Uterus (tissue), 4 donors: Measurements from ENCODE around the gene SPATA21. TPM values are rescaled to one million over a fixed set of nuclear protein-coding genes. Genes with fewer than 3 reads are reported as not detected.

Experiments
- DNase-seq, 2 donors: peaks; one replicate each; pipeline ENCODE4 v3.0.0-alpha.2; 2019 to 2020
- H3K27ac ChIP-seq, 2 donors: fragments of 200-600 bp; sonication (generic); 1 replicate in 1 of 2; 2 replicates in 1 of 2; pipeline ENCODE4 v1.5.1; 2016 to 2018
- H3K27me3 ChIP-seq, 2 donors: fragments of 200-600 bp; sonication (generic); one replicate each; pipeline ENCODE4 v1.5.1; 2018 to 2019; ENCODE audit warnings: control low read depth in 1 of 2
- H3K36me3 ChIP-seq, 2 donors: fragments of 200-600 bp; sonication (generic); one replicate each; pipeline ENCODE4 v1.5.1; 2019; ENCODE audit warnings: control low read depth in 1 of 2
- H3K4me1 ChIP-seq, 2 donors: fragments of 200-600 bp; sonication (generic); one replicate each; pipeline ENCODE4 v1.5.1; 2018 to 2019; ENCODE audit warnings: control low read depth in 1 of 2
- H3K4me3 ChIP-seq, 2 donors: fragments of 200-600 bp; sonication (generic); 1 replicate in 1 of 2; 2 replicates in 1 of 2; pipeline ENCODE4 v1.5.1; 2018 to 2019; ENCODE audit warnings: mild to moderate bottlenecking in 1 of 2
- H3K9me3 ChIP-seq, 2 donors: fragments of 200-600 bp; sonication (generic); one replicate each; pipeline ENCODE4 v1.5.1; 2019; ENCODE audit warnings: control low read depth in 1 of 2
- POLR2A ChIP-seq, 2 donors: fragments of 450-650 bp; IDR thresholded peaks; one replicate each; pipeline ENCODE4 v1.6.1; 2016; ENCODE audit warnings: antibody characterized with exemption in 2 of 2, mild to moderate bottlenecking in 1 of 2, moderate library complexity in 1 of 2
- intact Hi-C: fragments of 100-400 bp; cut with DNase I; formaldehyde crosslinking; loops from one replicate; pipeline ENCODE4 v1.15.1; 2023; ENCODE audit warnings: low total_unique reads
- total RNA-seq, 4 donors: library from RNA; depleted of rRNA in 3 of 4; stranded (reverse); fragments of >200 nt in 3 of 4; gene quantifications; one replicate each; pipeline versions ENCODE4 v1.1.0 to v1.2.4, GENCODE V29; 2014 to 2023
- TF ChIP-seq, protein P1 (sequence below), 4 experiments: fragments of 200-600 bp in 2 of 4; fragments of 450-650 bp in 2 of 4; sonication (generic) in 2 of 4; IDR thresholded peaks; one replicate each; pipeline ENCODE4 v1.5.1; 2016 to 2019; ENCODE audit warnings: antibody characterized with exemption in 4 of 4, mild to moderate bottlenecking in 2 of 4, moderate library complexity in 1 of 4
- donor health status: DM: yes; HTN: yes; CAD: no.

SPATA21 gene
- total RNA-seq, 4 donors from 2014 or later: 0.27 TPM; not detected in 3

DNA sequence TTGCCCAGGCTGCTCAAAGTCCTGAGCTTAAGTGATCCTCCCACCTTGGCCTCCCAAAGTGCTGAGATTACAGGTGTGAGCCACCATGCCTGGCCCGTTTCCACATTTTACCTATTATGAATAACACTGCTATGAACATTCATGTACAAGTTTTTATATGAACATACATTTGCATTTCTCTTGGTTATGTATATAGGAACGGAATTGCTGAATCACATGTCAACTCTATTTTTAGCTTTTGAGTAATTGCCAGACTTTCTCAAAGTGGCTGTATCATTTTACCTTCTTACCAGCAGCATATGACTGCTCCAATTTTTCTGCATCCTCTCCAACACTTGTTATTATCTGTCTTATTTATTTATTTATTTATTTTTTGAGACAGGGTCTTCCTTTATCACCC is 2.7 kb downstream of the SPATA21 start:
- TF ChIP-seq POLR2A (IDR thresholded peaks at IDR 0.05): no peak
- TF ChIP-seq, protein P1, sequence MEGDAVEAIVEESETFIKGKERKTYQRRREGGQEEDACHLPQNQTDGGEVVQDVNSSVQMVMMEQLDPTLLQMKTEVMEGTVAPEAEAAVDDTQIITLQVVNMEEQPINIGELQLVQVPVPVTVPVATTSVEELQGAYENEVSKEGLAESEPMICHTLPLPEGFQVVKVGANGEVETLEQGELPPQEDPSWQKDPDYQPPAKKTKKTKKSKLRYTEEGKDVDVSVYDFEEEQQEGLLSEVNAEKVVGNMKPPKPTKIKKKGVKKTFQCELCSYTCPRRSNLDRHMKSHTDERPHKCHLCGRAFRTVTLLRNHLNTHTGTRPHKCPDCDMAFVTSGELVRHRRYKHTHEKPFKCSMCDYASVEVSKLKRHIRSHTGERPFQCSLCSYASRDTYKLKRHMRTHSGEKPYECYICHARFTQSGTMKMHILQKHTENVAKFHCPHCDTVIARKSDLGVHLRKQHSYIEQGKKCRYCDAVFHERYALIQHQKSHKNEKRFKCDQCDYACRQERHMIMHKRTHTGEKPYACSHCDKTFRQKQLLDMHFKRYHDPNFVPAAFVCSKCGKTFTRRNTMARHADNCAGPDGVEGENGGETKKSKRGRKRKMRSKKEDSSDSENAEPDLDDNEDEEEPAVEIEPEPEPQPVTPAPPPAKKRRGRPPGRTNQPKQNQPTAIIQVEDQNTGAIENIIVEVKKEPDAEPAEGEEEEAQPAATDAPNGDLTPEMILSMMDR (IDR thresholded peaks at IDR 0.05): no peak
- Histone ChIP-seq H3K27me3 (no peaks in the 10 kb centered on the region), H3K27ac (no peak overlapping the region), H3K4me3 (no peak overlapping the region), H3K36me3 (no peaks in the 10 kb centered on the region), H3K9me3 (no peaks in the 10 kb centered on the region), H3K4me1 (no peaks in the 10 kb centered on the region)
- no peak for DNase-seq
- intact Hi-C loops: no loop called here

DNA sequence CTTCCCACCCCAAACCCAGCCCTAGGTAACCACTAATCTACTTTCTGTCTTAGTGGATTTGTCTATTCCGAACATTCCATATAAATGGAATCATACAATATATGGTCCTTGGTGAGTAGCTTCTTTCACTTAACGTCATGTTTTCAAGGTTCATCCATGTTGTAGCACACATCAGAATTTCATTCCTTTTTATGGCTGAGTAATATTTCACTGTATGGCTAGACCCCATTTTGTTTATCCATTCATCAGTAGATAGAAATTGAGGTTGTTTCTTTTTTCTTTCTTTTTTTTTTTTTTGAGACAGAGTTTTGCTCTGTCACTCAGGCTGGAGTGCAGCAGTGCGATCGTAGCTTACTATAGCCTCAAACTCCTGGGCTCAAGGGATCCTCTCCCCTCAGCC is 3.2 kb downstream of the SPATA21 start:
- intact Hi-C loops: no loop called here
- Histone ChIP-seq H3K4me1 (no peaks in the 10 kb centered on the region), H3K36me3 (no peaks in the 10 kb centered on the region), H3K27ac (no peak overlapping the region), H3K9me3 (no peaks in the 10 kb centered on the region), H3K4me3 (no peak overlapping the region), H3K27me3 (no peaks in the 10 kb centered on the region)
- TF ChIP-seq, protein P1 (IDR thresholded peaks at IDR 0.05): no peak
- no peak for TF ChIP-seq POLR2A (IDR thresholded peaks at IDR 0.05)
- no peak for DNase-seq

DNA sequence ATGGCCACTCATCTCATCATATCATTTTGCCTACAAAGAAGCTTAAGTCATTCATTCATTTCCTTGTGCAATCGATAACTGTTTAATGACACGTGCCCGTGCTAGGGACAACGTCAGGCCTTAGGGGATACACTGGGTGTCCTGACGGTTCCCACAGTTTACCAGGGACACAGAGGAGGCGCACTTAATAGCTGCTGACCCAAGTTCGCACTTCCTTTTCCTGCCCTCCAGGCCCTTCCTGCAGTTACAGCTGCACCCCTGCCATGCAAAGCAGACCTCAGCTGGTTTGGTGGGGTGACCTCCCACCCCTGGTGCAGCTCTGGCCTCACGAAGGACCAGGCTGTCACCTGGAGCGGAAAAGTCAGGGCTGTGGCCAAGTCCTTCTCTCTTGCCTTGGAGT is 4.2 kb downstream of the SPATA21 start:
- intact Hi-C loops: no loop called here
- no peaks in the 10 kb centered on the region for H3K4me1 ChIP-seq

DNA sequence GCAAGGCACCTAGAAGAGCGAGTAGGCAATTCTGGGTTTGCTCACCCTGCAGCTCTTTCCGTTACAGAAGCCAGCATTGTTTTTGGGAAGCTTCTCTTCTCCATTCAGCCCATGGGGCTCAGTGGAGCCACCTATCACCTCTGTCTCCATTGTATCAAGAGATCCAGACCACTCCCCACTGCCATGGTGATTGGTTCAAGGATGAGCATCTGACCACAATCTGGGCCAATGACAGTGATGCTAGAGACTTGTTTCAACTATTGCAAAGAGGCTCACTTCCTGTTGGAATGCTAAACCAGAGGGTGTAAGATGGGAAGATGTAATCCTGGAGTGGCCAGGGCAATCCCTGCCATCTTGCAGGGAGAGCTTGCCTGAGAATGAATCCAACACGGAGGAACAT is 6.6 kb downstream of the SPATA21 start:
- Histone ChIP-seq H3K27ac (no peak overlapping the region), H3K4me3 (no peak overlapping the region), H3K9me3 (no peaks in the 10 kb centered on the region), H3K36me3 (no peaks in the 10 kb centered on the region), H3K4me1 (no peaks in the 10 kb centered on the region), H3K27me3 (no peaks in the 10 kb centered on the region)
- intact Hi-C loops: no loop called here
- TF ChIP-seq POLR2A (IDR thresholded peaks at IDR 0.05): no peak
- TF ChIP-seq, protein P1 (IDR thresholded peaks at IDR 0.05): no peak
- DNase-seq: no peak

More for the DNA sequence above, 4.2 kb downstream of the SPATA21 start:
- Histone ChIP-seq H3K9me3 (no peaks in the 10 kb centered on the region), H3K27ac (no peak overlapping the region), H3K36me3 (no peaks in the 10 kb centered on the region), H3K27me3 (no peaks in the 10 kb centered on the region), H3K4me3 (no peak overlapping the region)
- TF ChIP-seq POLR2A (IDR thresholded peaks at IDR 0.05): no peak
- no peak for DNase-seq

DNA sequence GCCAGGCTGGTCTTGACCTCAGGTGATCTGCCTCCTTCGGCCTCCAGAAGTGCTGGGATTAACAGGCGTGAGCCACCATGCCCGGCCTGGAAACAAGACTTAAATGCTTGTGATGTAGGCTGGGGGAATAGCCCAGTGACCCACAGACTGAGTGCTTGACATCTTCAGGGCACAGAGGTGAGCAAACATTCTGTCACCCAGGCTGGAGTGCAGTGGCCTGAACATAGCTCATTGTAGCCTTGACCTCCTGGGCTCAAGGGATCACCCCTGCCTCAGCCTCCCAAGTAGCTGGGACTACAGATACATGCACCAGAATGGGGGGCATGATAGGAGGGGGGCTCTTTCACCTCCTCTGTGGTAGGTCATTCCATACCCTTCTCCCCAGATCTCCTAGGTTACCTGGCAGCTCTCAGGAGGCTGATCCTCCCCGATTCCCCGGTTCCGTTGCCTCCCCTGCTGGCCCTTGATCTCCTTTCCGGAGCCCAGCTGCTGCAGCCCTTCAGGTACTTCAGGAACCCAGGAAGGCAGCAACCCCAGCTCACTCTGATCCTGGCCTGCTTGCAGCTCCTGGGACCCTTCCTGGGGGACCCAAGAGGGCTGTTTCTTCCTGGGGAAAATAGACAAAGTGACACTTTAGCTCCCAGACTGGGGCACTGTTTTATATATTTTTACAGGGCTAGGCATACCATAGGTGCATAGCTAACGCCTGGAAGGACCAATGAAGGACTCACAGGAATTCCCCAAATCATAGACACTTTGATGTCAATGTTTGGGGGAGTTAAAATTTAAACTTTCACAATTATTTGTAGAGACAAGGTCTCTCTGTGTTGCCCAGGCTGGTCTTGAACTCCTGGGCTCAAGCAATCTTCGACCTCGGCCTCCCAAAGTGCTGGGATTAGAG is 11.8 kb downstream of the SPATA21 start:
- Histone ChIP-seq H3K4me3 (no peak overlapping the region), H3K27me3 (no peaks in the 10 kb centered on the region), H3K4me1 (no peaks in the 10 kb centered on the region), H3K9me3 (no peaks in the 10 kb centered on the region), H3K27ac (no peak overlapping the region), H3K36me3 (no peaks in the 10 kb centered on the region)
- TF ChIP-seq, protein P1 (IDR thresholded peaks at IDR 0.05): no peak
- no peak for TF ChIP-seq POLR2A (IDR thresholded peaks at IDR 0.05)
- no peak for DNase-seq
- intact Hi-C loops: no loop called here
